BLaER1 treated with 17β-estradiol and CSF1 and Interleukin-3, amounts not matched to agents 10 nM and 100 nM (cell line): Measurements from ENCODE around the gene ATF4.

ENCODE experiments used
- H3K27ac ChIP-seq, 11 experiments: shearing (Covaris generic); formaldehyde crosslinking; 2 replicates each; pipeline ENCODE4 v1.8.1; 2022
- H3K27me3 ChIP-seq, 11 experiments: shearing (Covaris generic); formaldehyde crosslinking; 2 replicates each; pipeline ENCODE4 v1.8.1; 2022
- H3K36me3 ChIP-seq, 11 experiments: shearing (Covaris generic); formaldehyde crosslinking; 2 replicates each; pipeline ENCODE4 v1.8.1; 2022
- H3K4me1 ChIP-seq, 10 experiments: shearing (Covaris generic); formaldehyde crosslinking; 2 replicates each; pipeline ENCODE4 v1.8.1; 2022
- H3K4me2 ChIP-seq, 11 experiments: shearing (Covaris generic); formaldehyde crosslinking; 2 replicates each; pipeline ENCODE4 v1.8.1; 2022
- H3K4me3 ChIP-seq, 10 experiments: shearing (Covaris generic); formaldehyde crosslinking; 2 replicates each; pipeline ENCODE4 v1.8.1; 2022
- H3K9ac ChIP-seq, 11 experiments: shearing (Covaris generic); formaldehyde crosslinking; 2 replicates each; pipeline ENCODE4 v1.8.1; 2022
- H3K9me3 ChIP-seq, 11 experiments: shearing (Covaris generic); formaldehyde crosslinking; replicated peaks in 1 of 11; 2 replicates each; pipeline ENCODE4 v1.8.1; 2022
- H4K20me1 ChIP-seq, 11 experiments: shearing (Covaris generic); formaldehyde crosslinking; 2 replicates each; pipeline ENCODE4 v1.8.1; 2022
- Cebpa-rat ChIP-seq, 11 experiments: shearing (Covaris generic); IDR thresholded peaks; 2 replicates each; pipeline ENCODE4 v1.8.1; 2022

ATF4 gene

DNA sequence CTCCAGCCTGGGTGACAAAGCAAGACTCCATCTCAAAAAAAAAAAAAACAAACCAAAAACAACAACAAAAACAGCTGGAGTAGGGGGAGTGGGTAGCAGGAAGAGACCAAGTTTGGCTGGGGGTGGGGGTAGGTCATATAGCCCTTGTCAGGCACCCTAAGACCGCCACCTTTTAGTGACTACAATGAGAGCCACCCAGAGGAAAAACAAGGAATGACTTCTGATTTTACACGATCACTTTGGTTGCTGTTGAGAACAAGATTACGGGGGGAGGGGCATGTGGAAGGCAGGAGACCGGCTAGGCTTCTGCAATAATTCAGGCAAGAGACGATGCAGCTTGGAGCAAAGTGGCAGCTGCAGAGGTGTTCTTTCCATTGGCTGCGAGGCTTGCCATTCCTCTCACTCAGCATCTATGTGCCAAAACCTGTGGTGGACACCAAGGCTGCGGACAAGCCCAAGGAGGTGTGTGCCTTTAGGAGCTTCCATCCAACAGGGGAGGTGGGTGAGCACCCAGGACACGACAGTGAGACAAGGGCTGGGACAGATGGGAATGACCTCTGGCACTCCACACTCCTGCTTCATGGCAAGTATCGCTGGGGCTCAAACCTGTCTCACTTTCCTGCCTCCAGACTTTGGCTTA lies 10.4 kb downstream of the ATF4 start:
- Histone ChIP-seq H3K4me2 (peak overlapping the region; percentile 95 to 100 (median 99)), H4K20me1 (peaks cover 26 to 63% (median 58%) of the 10 kb centered on the region in 11 experiments; a peak in 21 of 22 replicates), H3K4me3 (peak overlapping the region; percentile 78 to 95 (median 92); a peak in 19 of 20 replicates), H3K27ac (peak overlapping the region in 8 of 11 experiments; percentile 25 to 97 (median 94); a peak in 11 of 22 replicates), H3K36me3 (peaks cover 12 to 46% (median 28%) of the 10 kb centered on the region in 11 experiments), H3K9ac (peak overlapping the region; percentile 89 to 98 (median 94)), H3K27me3 (no peaks in the 10 kb centered on the region), H3K9me3 (no peaks in the 10 kb centered on the region), H3K4me1 (peaks cover 67 to 93% (median 87%) of the 10 kb centered on the region in 10 experiments)
- TF ChIP-seq Cebpa-rat (IDR thresholded peaks at IDR 0.05): no peak

DNA sequence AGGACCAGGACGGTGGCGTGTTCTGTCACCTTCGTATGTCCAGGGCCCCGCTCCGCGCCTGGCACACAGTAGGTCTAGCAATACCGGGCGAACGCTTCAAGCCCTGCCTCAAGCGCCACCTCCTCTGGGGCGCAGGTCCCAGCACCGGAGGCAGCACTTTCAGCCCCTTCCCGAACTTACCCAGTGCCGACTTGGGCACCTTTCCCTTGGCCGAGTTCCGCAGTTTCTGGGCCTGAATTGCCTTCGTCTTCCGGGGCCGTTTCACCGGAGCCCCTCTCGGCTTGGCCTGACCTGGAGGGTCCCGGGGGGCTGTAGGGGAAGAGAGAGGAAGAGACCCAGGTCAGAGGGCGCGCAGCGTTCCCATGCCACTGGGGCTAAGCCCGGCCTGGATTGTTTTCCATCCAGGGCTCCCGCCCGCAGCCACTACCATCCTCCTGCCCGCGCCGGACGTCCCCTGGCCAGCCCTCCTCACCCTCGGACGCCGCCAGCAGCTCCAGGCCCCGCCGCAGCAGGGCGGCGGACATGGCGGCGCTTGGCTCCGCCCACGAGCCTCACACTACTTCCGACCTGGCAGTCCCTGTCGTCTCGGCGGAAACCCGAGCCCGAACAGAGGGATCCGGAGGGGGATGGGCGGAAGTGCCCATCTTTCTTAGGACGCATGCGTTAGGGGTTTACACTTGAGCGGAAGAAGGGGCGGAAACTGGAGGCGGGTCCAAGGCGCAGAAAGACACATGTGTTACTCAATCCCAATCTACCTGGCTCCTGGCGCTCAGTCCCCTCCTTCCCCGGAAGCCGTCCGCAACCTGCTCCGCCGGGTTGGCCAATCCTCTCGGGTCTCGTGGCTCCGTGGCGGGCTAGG lies 12.1 kb downstream of the ATF4 start, which contains the start of gene RPS19BP1:
Gene RPS19BP1, minus strand, starts transcription at position 534 of the 859 bp plus-strand sequence. Its CDS starts 10 bp downstream, at position 524.
- peaks cover 51 to 81% (median 73%) of the 10 kb centered on the region in 10 experiments for H3K4me1 ChIP-seq
- peaks cover 14 to 47% (median 42%) of the 10 kb centered on the region in 11 experiments; a peak in 20 of 22 replicates for H4K20me1 ChIP-seq
- H3K4me3 ChIP-seq: peak within 1 kb of the TSS; percentile 78 to 95 (median 92)
- peak in 7 of 11 experiments; percentile 57 to 90 (median 74); a peak in 14 of 22 replicates for TF ChIP-seq Cebpa-rat (IDR thresholded peaks at IDR 0.05)
- H3K9me3 ChIP-seq: no peaks in the 10 kb centered on the region
- peak within 1 kb of the TSS; percentile 82 to 97 (median 93) for H3K27ac ChIP-seq
- peaks cover 12 to 38% (median 28%) of the 10 kb centered on the region in 11 experiments for H3K36me3 ChIP-seq
- H3K27me3 ChIP-seq: no peaks in the 10 kb centered on the region
- peak within 1 kb of the TSS; percentile 95 to 100 (median 99) for H3K4me2 ChIP-seq
- H3K9ac ChIP-seq: peak within 1 kb of the TSS; percentile 89 to 98 (median 94)

DNA sequence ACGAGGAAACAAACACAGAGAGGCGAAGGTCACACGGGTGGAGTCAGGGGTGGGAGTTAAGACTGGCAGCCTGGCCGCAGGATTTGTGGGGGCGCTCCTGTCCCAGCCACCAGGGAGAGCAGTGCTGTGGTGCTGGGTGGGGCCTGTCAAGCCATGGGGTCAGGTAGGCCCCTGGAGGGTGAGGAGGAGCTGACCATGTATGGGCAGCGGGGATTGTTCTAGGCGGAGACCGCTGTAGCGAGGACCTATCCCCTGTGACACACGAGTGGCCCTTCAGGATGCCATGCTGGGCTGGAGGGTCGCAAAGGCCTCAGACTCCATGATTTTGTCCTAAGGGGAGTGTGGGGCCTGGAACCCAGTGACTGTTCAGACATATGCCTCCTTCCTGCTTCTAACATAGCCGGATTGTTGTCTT lies 13.7 kb downstream of the ATF4 start:
- H4K20me1 ChIP-seq: peaks cover 0 to 30% (median 26%) of the 10 kb centered on the region in 11 experiments; a peak in 20 of 22 replicates
- TF ChIP-seq Cebpa-rat (IDR thresholded peaks at IDR 0.05): no peak
- peak overlapping the region in 6 of 11 experiments; percentile 10 to 98 (median 92); a peak in 7 of 22 replicates for H3K9ac ChIP-seq
- H3K9me3 ChIP-seq: no peaks in the 10 kb centered on the region
- H3K27me3 ChIP-seq: no peaks in the 10 kb centered on the region
- H3K27ac ChIP-seq: peak overlapping the region in 8 of 11 experiments; percentile 87 to 97 (median 94); a peak in 10 of 22 replicates
- H3K4me3 ChIP-seq: no peak overlapping the region
- H3K4me2 ChIP-seq: peak overlapping the region in 9 of 11 experiments; percentile 34 to 100 (median 71); a peak in 10 of 22 replicates
- peaks cover 34 to 69% (median 59%) of the 10 kb centered on the region in 10 experiments for H3K4me1 ChIP-seq
- peaks cover 12 to 24% (median 19%) of the 10 kb centered on the region in 11 experiments; a peak in 21 of 22 replicates for H3K36me3 ChIP-seq

DNA sequence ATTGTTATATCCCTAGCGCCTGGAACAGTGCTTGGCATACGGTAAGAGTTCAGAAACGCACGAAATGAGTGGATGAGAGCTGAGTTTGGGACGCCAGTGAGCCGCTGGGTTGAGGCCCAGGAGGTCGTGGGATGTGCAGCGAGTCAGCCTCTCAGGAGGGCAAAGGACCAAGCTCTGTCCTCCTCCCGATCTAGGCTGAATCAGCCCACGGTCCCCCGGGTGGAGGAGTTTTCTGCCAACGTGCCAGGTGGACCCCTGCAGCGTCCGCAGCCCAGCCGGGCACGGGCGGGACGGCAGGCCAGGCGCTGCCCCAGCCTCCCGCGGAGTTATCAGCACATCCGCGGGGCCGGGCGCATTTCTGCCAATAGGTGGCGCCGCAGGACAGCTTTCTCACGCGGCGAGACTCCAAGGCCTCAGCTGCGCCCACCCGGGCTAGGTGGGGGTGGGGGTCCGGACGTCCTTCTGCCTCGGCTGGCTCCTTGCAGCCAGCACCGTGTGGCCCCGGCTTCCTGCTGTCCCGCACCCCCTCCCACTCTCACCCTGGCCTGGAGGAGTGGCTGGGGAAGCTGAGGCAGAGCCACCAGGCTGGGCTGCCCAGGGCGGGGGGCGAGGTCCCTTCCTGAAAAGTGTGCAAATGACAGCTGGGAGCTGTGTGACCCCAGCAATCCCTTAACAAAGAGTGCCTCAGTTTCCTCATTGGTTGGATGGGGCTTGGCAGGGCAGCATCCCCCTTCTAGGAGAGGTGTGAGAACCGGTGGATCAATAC lies 14.4 kb downstream of the ATF4 start:
- H3K27me3 ChIP-seq: no peaks in the 10 kb centered on the region
- peak overlapping the region; percentile 34 to 99 (median 67) for H3K4me2 ChIP-seq
- peaks cover 0 to 23% (median 19%) of the 10 kb centered on the region in 11 experiments; a peak in 20 of 22 replicates for H4K20me1 ChIP-seq
- H3K4me1 ChIP-seq: peaks cover 29 to 62% (median 53%) of the 10 kb centered on the region in 10 experiments
- H3K9me3 ChIP-seq: no peaks in the 10 kb centered on the region
- H3K9ac ChIP-seq: peak overlapping the region in 4 of 11 experiments; percentile 13 to 92 (median 37); a peak in 3 of 22 replicates
- peaks cover 7 to 17% (median 15%) of the 10 kb centered on the region in 11 experiments; a peak in 21 of 22 replicates for H3K36me3 ChIP-seq
- H3K27ac ChIP-seq: peak overlapping the region in 5 of 11 experiments; percentile 93 to 97 (median 96); a peak in 5 of 22 replicates
- TF ChIP-seq Cebpa-rat (IDR thresholded peaks at IDR 0.05): no peak
- H3K4me3 ChIP-seq: no peak overlapping the region

DNA sequence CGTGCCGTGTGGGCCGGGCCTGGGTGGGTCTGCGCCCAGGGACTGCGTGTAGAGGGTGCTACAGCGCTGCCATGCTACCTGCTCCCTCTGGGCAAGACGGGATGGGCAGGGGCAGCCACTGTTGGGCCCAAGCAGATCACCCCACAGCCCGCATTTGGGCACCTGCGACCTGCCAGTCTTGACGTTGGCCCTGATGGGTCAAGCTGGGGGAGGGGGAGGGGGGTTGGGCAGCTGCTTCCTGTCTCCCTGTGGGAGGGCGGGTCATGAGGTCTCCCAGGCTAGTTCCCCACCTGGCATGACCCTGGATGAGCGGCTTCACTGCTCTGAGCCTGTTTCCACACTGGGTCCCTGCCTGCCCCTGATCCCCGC lies 15.0 kb downstream of the ATF4 start:
- Histone ChIP-seq H3K4me3 (no peak overlapping the region), H3K4me1 (peaks cover 24 to 57% (median 47%) of the 10 kb centered on the region in 10 experiments), H3K9me3 (no peaks in the 10 kb centered on the region), H3K27ac (peak overlapping the region in 1 of 11 experiments; percentile 96; a peak in 3 of 22 replicates), H3K4me2 (peak overlapping the region in 10 of 11 experiments; percentile 34 to 99 (median 66); a peak in 20 of 22 replicates), H4K20me1 (peaks cover 0 to 18% (median 13%) of the 10 kb centered on the region in 11 experiments; a peak in 19 of 22 replicates), H3K9ac (peak overlapping the region in 3 of 11 experiments; percentile 13 to 38 (median 36); a peak in 4 of 22 replicates), H3K27me3 (no peaks in the 10 kb centered on the region), H3K36me3 (peaks cover 1 to 11% (median 9%) of the 10 kb centered on the region in 11 experiments; a peak in 18 of 22 replicates)
- TF ChIP-seq Cebpa-rat (IDR thresholded peaks at IDR 0.05): no peak

DNA sequence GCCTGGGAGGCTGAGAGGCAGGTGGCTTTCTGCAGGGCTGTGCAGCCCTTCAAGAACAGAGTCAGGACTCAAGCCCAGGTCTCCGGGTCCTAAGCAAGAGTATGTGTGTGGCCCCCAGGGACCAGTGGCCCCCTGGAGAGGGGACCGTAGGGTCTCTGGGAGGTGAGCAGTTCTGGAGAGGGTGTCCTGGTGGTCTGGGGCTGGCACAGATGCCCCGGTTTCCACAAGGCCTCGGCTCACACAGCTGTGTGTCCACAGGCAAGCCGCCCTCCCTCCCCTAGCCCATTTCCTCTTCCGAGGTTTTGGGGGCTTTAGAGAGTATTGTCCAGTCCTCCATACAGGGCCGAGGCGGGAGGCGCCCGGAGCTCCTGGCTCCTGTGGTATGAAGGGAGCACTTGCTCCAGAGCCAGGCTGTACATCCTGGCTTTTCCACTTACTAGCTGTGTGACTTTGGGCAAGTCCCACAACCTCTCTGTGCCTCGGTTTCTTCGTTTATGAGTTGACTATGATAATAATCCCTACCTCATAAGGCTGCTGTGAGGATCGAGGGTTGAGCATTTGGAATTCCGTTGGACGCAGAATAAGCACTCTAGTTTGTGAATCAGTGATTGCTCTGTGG lies 15.6 kb downstream of the ATF4 start:
- H3K4me2 ChIP-seq: peak overlapping the region in 8 of 11 experiments; percentile 42 to 99 (median 66); a peak in 10 of 22 replicates
- H3K9me3 ChIP-seq: no peaks in the 10 kb centered on the region
- peak overlapping the region in 1 of 11 experiments; percentile 36; a peak in 1 of 22 replicates for H3K9ac ChIP-seq
- H4K20me1 ChIP-seq: peaks cover 0 to 12% (median 7%) of the 10 kb centered on the region in 11 experiments; a peak in 13 of 22 replicates
- H3K36me3 ChIP-seq: peaks cover 0 to 8% (median 6%) of the 10 kb centered on the region in 11 experiments; a peak in 9 of 22 replicates
- H3K4me1 ChIP-seq: peaks cover 18 to 51% (median 41%) of the 10 kb centered on the region in 10 experiments
- TF ChIP-seq Cebpa-rat (IDR thresholded peaks at IDR 0.05): no peak
- no peak overlapping the region for H3K4me3 ChIP-seq
- no peak overlapping the region; a peak in 1 of 22 replicates for H3K27ac ChIP-seq
- no peaks in the 10 kb centered on the region for H3K27me3 ChIP-seq

DNA sequence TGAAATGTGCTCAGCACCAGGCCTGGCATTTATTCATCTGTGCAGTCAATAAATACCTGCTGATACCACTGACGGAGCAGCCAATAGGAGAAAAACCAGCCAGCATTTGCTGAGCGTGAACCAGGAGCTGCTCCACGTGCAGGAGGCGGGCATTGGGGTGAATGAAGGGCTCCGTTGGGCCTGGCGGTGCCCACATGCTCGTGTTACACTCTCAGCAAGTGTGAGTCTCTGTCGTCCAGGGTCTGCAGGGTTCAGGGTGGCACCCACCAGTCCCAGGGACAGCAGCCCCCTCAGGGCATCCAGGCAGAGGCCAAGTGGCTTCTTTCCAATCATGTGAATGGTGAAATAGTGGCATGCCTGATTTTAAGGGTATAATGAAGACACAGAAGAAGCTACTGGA lies 16.3 kb downstream of the ATF4 start:
- H3K27me3 ChIP-seq: no peaks in the 10 kb centered on the region
- H3K36me3 ChIP-seq: no peaks in the 10 kb centered on the region; a peak in 1 of 22 replicates
- H3K9ac ChIP-seq: no peak overlapping the region
- H3K4me2 ChIP-seq: no peak overlapping the region
- peaks cover 0 to 4% (median 0%) of the 10 kb centered on the region in 11 experiments; a peak in 4 of 22 replicates for H4K20me1 ChIP-seq
- no peak overlapping the region for H3K27ac ChIP-seq
- TF ChIP-seq Cebpa-rat (IDR thresholded peaks at IDR 0.05): no peak
- no peaks in the 10 kb centered on the region for H3K9me3 ChIP-seq
- H3K4me3 ChIP-seq: no peak overlapping the region
- H3K4me1 ChIP-seq: peaks cover 10 to 43% (median 33%) of the 10 kb centered on the region in 10 experiments
